GM21381 (cell line): ENCODE measurements around the gene SCD5.

ENCODE experiments used
- ATAC-seq: cut with Tn5 transposase; IDR thresholded peaks from one replicate; pipeline ENCODE4 v1.9.1; 2021; ENCODE audit warnings: mild to moderate bottlenecking, moderate library complexity; ENCODE audit not compliant: unreplicated experiment

The SCD5 gene

GRCh38 chr4:82601242-82602015, 197.2 kb downstream of the SCD5 start:
- ATAC-seq, result no peak

GRCh38 chr4:82599336-82599735, 199.3 kb downstream of the SCD5 start:
- ATAC-seq, result no peak

- ATAC-seq, result no peak
Observed at GRCh38 chr4:82594456-82594855, 204.1 kb downstream of the SCD5 start.

- ATAC-seq, result no peak
Observed at GRCh38 chr4:82593411-82593810, 205.2 kb downstream of the SCD5 start.

- ATAC-seq, result no peak
Observed at GRCh38 chr4:82592639-82593038, 206.0 kb downstream of the SCD5 start.

GRCh38 chr4:82591592-82591991, 207.0 kb downstream of the SCD5 start:
- ATAC-seq, result no peak

- no peak for ATAC-seq
Observed at GRCh38 chr4:82589756-82590155, 208.8 kb downstream of the SCD5 start.

GRCh38 chr4:82588771-82589270, 209.8 kb downstream of the SCD5 start:
- no peak for ATAC-seq

GRCh38 chr4:82587826-82588540, 210.6 kb downstream of the SCD5 start:
- ATAC-seq, result no peak

- no peak for ATAC-seq
Observed at GRCh38 chr4:82585690-82586435, 212.7 kb downstream of the SCD5 start.

GRCh38 chr4:82584931-82585330, 213.7 kb downstream of the SCD5 start:
- ATAC-seq, result no peak

GRCh38 chr4:82583897-82584587, 214.6 kb downstream of the SCD5 start:
- no peak for ATAC-seq

GRCh38 chr4:82579932-82580331, 218.7 kb downstream of the SCD5 start:
- no peak for ATAC-seq
